Posterior cingulate gyrus (tissue), 11 donors: Measurements from ENCODE around the gene EML3.
A peak's percentile ranks its signal among the peaks of the same experiment; 100 is the strongest.
"Not testable (repeated sequence)": the region's sequence is repeated elsewhere in the genome, so short reads cannot be mapped to it uniquely, and the experiment has no call there.

Source experiments
- DNase-seq, 10 donors: peaks; one replicate each; pipeline versions ENCODE4 v3.0.0 to v3.0.0-alpha.2; 2020 to 2021; ENCODE audit warnings: mixed read lengths in 3 of 10
- intact Hi-C: fragments of 100-400 bp; cut with DNase I; formaldehyde crosslinking; loops from one replicate; pipeline ENCODE4 v1.15.1; 2023

The EML3 gene

GRCh38 chr11:62601372-62602140 lies 11.0 kb downstream of the EML3 start, which contains the start of gene MTA2:
TSS of gene MTA2 (minus strand) at chr11:62601865. CDS start at chr11:62601450, 415 bp downstream.
- DNase-seq = peak; percentile 95 to 99 (median 96)
- intact Hi-C loops = loop anchor here (1.0 to 2.0 kb wide), 2 partner anchors 8 to 19 kb away; partner anchors contain the start of gene B3GAT3

GRCh38 chr11:62601122-62601371 lies 11.5 kb downstream of the EML3 start:
- peak in 7 of 10 donors; percentile 37 to 91 (median 46) for DNase-seq
- intact Hi-C loops = loop anchor here (1.0 to 2.0 kb wide), 2 partner anchors 8 to 20 kb away; partner anchors contain the start of gene B3GAT3

- intact Hi-C loops = loop anchor here (1.0 to 2.0 kb wide), 2 partner anchors 7 to 20 kb away; partner anchors contain the start of gene B3GAT3
- no peak for DNase-seq
Observed at GRCh38 chr11:62600367-62601121, 12.0 kb downstream of the EML3 start.

GRCh38 chr11:62599901-62600300 lies 12.7 kb downstream of the EML3 start:
- intact Hi-C loops = loop anchor here (2.0 to 10.0 kb wide), 2 partner anchors 21 to 105 kb away; partner anchors contain the start of genes B3GAT3, BSCL2 and GNG3
- DNase-seq = no peak

GRCh38 chr11:62599069-62599696 lies 13.4 kb downstream of the EML3 start:
- intact Hi-C loops = loop anchor here (10.0 kb wide), 1 partner anchor 106 kb away; the partner anchor contains the start of genes BSCL2 and GNG3

GRCh38 chr11:62595124-62595523 lies 17.5 kb downstream of the EML3 start:
- peak in 1 of 10 donors; percentile 34 for DNase-seq
- intact Hi-C loops = loop anchor here (10.0 kb wide), 1 partner anchor 110 kb away; the partner anchor contains the start of genes BSCL2 and GNG3

More at GRCh38 chr11:62599069-62599696, 13.4 kb downstream of the EML3 start:
- peak; percentile 76 to 98 (median 86) for DNase-seq

GRCh38 chr11:62593434-62594044 lies 19.0 kb downstream of the EML3 start:
- DNase-seq = peak in 9 of 10 donors; percentile 61 to 96 (median 75)
- intact Hi-C loops = loop anchor here (1.0 to 10.0 kb wide), 2 partner anchors 8 to 111 kb away; partner anchors contain the start of genes BSCL2, GNG3 and MTA2

GRCh38 chr11:62592989-62593421 lies 19.6 kb downstream of the EML3 start:
- peak in 5 of 10 donors; percentile 14 to 91 (median 62) for DNase-seq
- intact Hi-C loops = loop anchor here (1.0 to 10.0 kb wide), 2 partner anchors 8 to 112 kb away; partner anchors contain the start of genes BSCL2, GNG3 and MTA2

GRCh38 chr11:62592146-62592815 lies 20.3 kb downstream of the EML3 start:
- intact Hi-C loops = loop anchor here (10.0 kb wide), 1 partner anchor 113 kb away; the partner anchor contains the start of genes BSCL2 and GNG3
- DNase-seq = no peak

GRCh38 chr11:62591448-62592145 lies 21.0 kb downstream of the EML3 start, which contains the start of gene TUT1:
TSS of gene TUT1 (minus strand) at chr11:62591523. CDS start at chr11:62591485, 38 bp downstream.
- DNase-seq = peak; percentile 94 to 99 (median 96)
- intact Hi-C loops = loop anchor here (1.0 to 10.0 kb wide), 2 partner anchors 17 to 113 kb away; partner anchors contain the start of genes BSCL2 and GNG3

GRCh38 chr11:62588966-62589637 lies 23.5 kb downstream of the EML3 start:
- peak in 1 of 10 donors; percentile 2 for DNase-seq

GRCh38 chr11:62585356-62585755 lies 27.2 kb downstream of the EML3 start:
- DNase-seq = peak in 1 of 10 donors; percentile 27
- intact Hi-C loops = not testable (repeated sequence)

More at GRCh38 chr11:62588966-62589637, 23.5 kb downstream of the EML3 start:
- intact Hi-C loops = no loop called here

- DNase-seq, intact Hi-C loops: not testable (repeated sequence)
Observed at GRCh38 chr11:62581735-62582134, 30.8 kb downstream of the EML3 start.

GRCh38 chr11:62580959-62581715 lies 31.4 kb downstream of the EML3 start:
- intact Hi-C loops = no loop called here
- DNase-seq = no peak

GRCh38 chr11:62579252-62579651 lies 33.3 kb downstream of the EML3 start:
- intact Hi-C loops = no loop called here
- DNase-seq = no peak

- intact Hi-C loops = no loop called here
- peak in 1 of 10 donors; percentile 43 for DNase-seq
Observed at GRCh38 chr11:62578541-62578940, 34.0 kb downstream of the EML3 start.
